ENCODE results near the gene PUSL1. TPM values are rescaled to one million over a fixed set of nuclear protein-coding genes. Genes with fewer than 3 reads are reported as not detected.

The PUSL1 gene
- total RNA-seq, result 11.3 TPM

- intact Hi-C loops (cut with DNase I), result no loop called here
- peak; percentile 96 for DNase-seq (ENCODE audit: low spot score)
- ATAC-seq, result peak; percentile 73
Observed at GRCh38 chr1:1307923-1308755, at the start of gene PUSL1, which contains the start of gene ACAP3. PUSL1 (plus strand) TSS chr1:1308597; CDS start chr1:1308644, 47 bp downstream. ACAP3 (minus strand) TSS chr1:1307930; CDS start chr1:1307815, 115 bp downstream.

GRCh38 chr1:1259119-1259488 is 49.3 kb upstream of the PUSL1 start:
- DNase-seq (ENCODE audit: low spot score) (no peak), ATAC-seq (no peak)
- intact Hi-C loops (cut with DNase I), result no loop called here

GRCh38 chr1:1259540-1259939 is 48.9 kb upstream of the PUSL1 start:
- DNase-seq (ENCODE audit: low spot score) (no peak), ATAC-seq (no peak)
- intact Hi-C loops (cut with DNase I), result no loop called here

- no peak for DNase-seq (ENCODE audit: low spot score)
- ATAC-seq, result no peak
- intact Hi-C loops (cut with DNase I), result no loop called here
Observed at GRCh38 chr1:1259951-1260600, 48.3 kb upstream of the PUSL1 start.

GRCh38 chr1:1260843-1261560 is 47.4 kb upstream of the PUSL1 start:
- ATAC-seq, result no peak
- DNase-seq (ENCODE audit: low spot score), result no peak
- intact Hi-C loops (cut with DNase I), result no loop called here

GRCh38 chr1:1262071-1262470 is 46.3 kb upstream of the PUSL1 start:
- DNase-seq (ENCODE audit: low spot score) (no peak), ATAC-seq (no peak)
- intact Hi-C loops (cut with DNase I), result no loop called here

GRCh38 chr1:1262758-1263157 is 45.6 kb upstream of the PUSL1 start:
- DNase-seq (ENCODE audit: low spot score) (no peak), ATAC-seq (no peak)
- intact Hi-C loops (cut with DNase I), result no loop called here

GRCh38 chr1:1264026-1264425 is 44.4 kb upstream of the PUSL1 start:
- intact Hi-C loops (cut with DNase I), result no loop called here
- no peak for DNase-seq (ENCODE audit: low spot score)
- no peak for ATAC-seq

GRCh38 chr1:1264868-1265272 is 43.5 kb upstream of the PUSL1 start:
- DNase-seq (ENCODE audit: low spot score) (no peak), ATAC-seq (no peak)
- intact Hi-C loops (cut with DNase I), result no loop called here

GRCh38 chr1:1267488-1268283 is 40.7 kb upstream of the PUSL1 start:
- ATAC-seq (peak; percentile 14), DNase-seq (ENCODE audit: low spot score) (no peak)
- intact Hi-C loops (cut with DNase I), result no loop called here

- no peak for ATAC-seq
- no peak for DNase-seq (ENCODE audit: low spot score)
- intact Hi-C loops (cut with DNase I), result no loop called here
Observed at GRCh38 chr1:1268284-1268682, 40.1 kb upstream of the PUSL1 start.

GRCh38 chr1:1270813-1271212 is 37.6 kb upstream of the PUSL1 start:
- ATAC-seq (no peak), DNase-seq (ENCODE audit: low spot score) (no peak)
- intact Hi-C loops (cut with DNase I), result no loop called here

GRCh38 chr1:1272341-1273208 is 35.8 kb upstream of the PUSL1 start:
- no peak for ATAC-seq
- intact Hi-C loops (cut with DNase I), result no loop called here

GRCh38 chr1:1273209-1273511 is 35.2 kb upstream of the PUSL1 start:
- ATAC-seq, result no peak
- intact Hi-C loops (cut with DNase I), result no loop called here
- DNase-seq (ENCODE audit: low spot score), result no peak

More at GRCh38 chr1:1272341-1273208, 35.8 kb upstream of the PUSL1 start:
- DNase-seq (ENCODE audit: low spot score), result no peak

GRCh38 chr1:1273512-1274298 is 34.7 kb upstream of the PUSL1 start, which contains the start of gene UBE2J2:
UBE2J2 (minus strand) TSS chr1:1273854; CDS start chr1:1267992, 5,862 bp downstream.
- ATAC-seq, result peak; percentile 97
- intact Hi-C loops (cut with DNase I), result no loop called here

GRCh38 chr1:1274299-1274930 is 34.0 kb upstream of the PUSL1 start:
- intact Hi-C loops (cut with DNase I), result no loop called here
- ATAC-seq, result peak; percentile 38
- DNase-seq (ENCODE audit: low spot score), result no peak

More at GRCh38 chr1:1273512-1274298, 34.7 kb upstream of the PUSL1 start, which contains the start of gene UBE2J2:
- DNase-seq (ENCODE audit: low spot score), result peak; percentile 97

- intact Hi-C loops (cut with DNase I), result no loop called here
- no peak for ATAC-seq
- DNase-seq (ENCODE audit: low spot score), result no peak
Observed at GRCh38 chr1:1274931-1275431, 33.4 kb upstream of the PUSL1 start.
